Measurements from ENCODE around the gene SMCO2.

SMCO2 gene

GRCh38 chr12:27446436-27446835, at the start of gene SMCO2:
SMCO2 (plus strand) TSS chr12:27446736; CDS start chr12:27470632, 23,896 bp downstream.
- H3K4me3 ChIP-seq (replicated peaks; ENCODE audit: low read depth, low read length): no peak within 1 kb of the TSS
- TF ChIP-seq CTCF (IDR thresholded peaks at IDR 0.05; ENCODE audit: insufficient read depth, low read length, poor library complexity, severe bottlenecking): no peak
- H3K27me3 ChIP-seq (replicated peaks; ENCODE audit: control insufficient read depth, insufficient read depth, low read length): no peaks in the 10 kb centered on the region
- no peak for DNase-seq (ENCODE audit: extremely low read depth, insufficient read length)
- no peaks in the 10 kb centered on the region for H3K36me3 ChIP-seq (ENCODE audit: control insufficient read depth, insufficient read depth, low read length)

DNA sequence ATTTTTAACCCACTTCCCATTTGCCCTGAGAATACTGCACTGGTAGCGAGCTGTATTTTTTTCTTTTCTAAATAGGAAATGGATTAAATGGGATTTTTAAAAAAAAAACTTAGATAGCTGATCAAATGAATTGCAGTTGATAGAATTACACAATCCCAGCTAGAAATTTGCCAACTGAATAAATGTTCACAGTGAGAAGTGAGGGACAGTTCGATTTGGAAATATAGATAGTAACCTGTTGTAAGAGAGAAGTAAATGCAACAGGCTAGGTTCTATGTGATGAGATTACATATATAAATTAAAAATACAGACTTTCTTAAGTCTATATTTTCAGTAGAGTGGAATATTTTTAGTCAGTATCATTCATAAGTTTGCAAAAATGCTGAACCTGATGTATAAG, 48.1 kb upstream of the SMCO2 start:
- TF ChIP-seq CTCF (IDR thresholded peaks at IDR 0.05; ENCODE audit: insufficient read depth, low read length, poor library complexity, severe bottlenecking): no peak
- no peaks in the 10 kb centered on the region for H3K27me3 ChIP-seq (replicated peaks; ENCODE audit: control insufficient read depth, insufficient read depth, low read length)
- no peak for DNase-seq (ENCODE audit: extremely low read depth, insufficient read length)
- H3K36me3 ChIP-seq (ENCODE audit: control insufficient read depth, insufficient read depth, low read length): peaks cover 3% of the 10 kb centered on the region
- H3K4me3 ChIP-seq (replicated peaks; ENCODE audit: low read depth, low read length): no peak overlapping the region

- Histone ChIP-seq H3K4me3 (replicated peaks; ENCODE audit: low read depth, low read length) (no peak overlapping the region), H3K27me3 (replicated peaks; ENCODE audit: control insufficient read depth, insufficient read depth, low read length) (no peaks in the 10 kb centered on the region), H3K36me3 (ENCODE audit: control insufficient read depth, insufficient read depth, low read length) (peaks cover 3% of the 10 kb centered on the region)
- DNase-seq (ENCODE audit: extremely low read depth, insufficient read length): no peak
- no peak for TF ChIP-seq CTCF (IDR thresholded peaks at IDR 0.05; ENCODE audit: insufficient read depth, low read length, poor library complexity, severe bottlenecking)
Observed at GRCh38 chr12:27399074-27399473, 47.5 kb upstream of the SMCO2 start.

- TF ChIP-seq CTCF (IDR thresholded peaks at IDR 0.05; ENCODE audit: insufficient read depth, low read length, poor library complexity, severe bottlenecking): no peak
- Histone ChIP-seq H3K36me3 (ENCODE audit: control insufficient read depth, insufficient read depth, low read length) (peaks cover 3% of the 10 kb centered on the region), H3K4me3 (replicated peaks; ENCODE audit: low read depth, low read length) (no peak overlapping the region), H3K27me3 (replicated peaks; ENCODE audit: control insufficient read depth, insufficient read depth, low read length) (no peaks in the 10 kb centered on the region)
- DNase-seq (ENCODE audit: extremely low read depth, insufficient read length): no peak
Observed at GRCh38 chr12:27400856-27401354, 45.6 kb upstream of the SMCO2 start.

GRCh38 chr12:27412047-27412446, 34.5 kb upstream of the SMCO2 start:
- peaks cover 2% of the 10 kb centered on the region; the same call in 1 of the 2 replicates for H3K36me3 ChIP-seq (ENCODE audit: control insufficient read depth, insufficient read depth, low read length)
- no peaks in the 10 kb centered on the region for H3K27me3 ChIP-seq (replicated peaks; ENCODE audit: control insufficient read depth, insufficient read depth, low read length)
- no peak overlapping the region for H3K4me3 ChIP-seq (replicated peaks; ENCODE audit: low read depth, low read length)
- no peak for TF ChIP-seq CTCF (IDR thresholded peaks at IDR 0.05; ENCODE audit: insufficient read depth, low read length, poor library complexity, severe bottlenecking)
- no peak for DNase-seq (ENCODE audit: extremely low read depth, insufficient read length)

- TF ChIP-seq CTCF (IDR thresholded peaks at IDR 0.05; ENCODE audit: insufficient read depth, low read length, poor library complexity, severe bottlenecking): no peak
- DNase-seq (ENCODE audit: extremely low read depth, insufficient read length): no peak
- Histone ChIP-seq H3K27me3 (replicated peaks; ENCODE audit: control insufficient read depth, insufficient read depth, low read length) (no peaks in the 10 kb centered on the region), H3K36me3 (ENCODE audit: control insufficient read depth, insufficient read depth, low read length) (peaks cover 3% of the 10 kb centered on the region), H3K4me3 (replicated peaks; ENCODE audit: low read depth, low read length) (no peak overlapping the region)
Observed at GRCh38 chr12:27422697-27423096, 23.8 kb upstream of the SMCO2 start.

Data from GM06990 (cell line).